Astrocyte (in vitro differentiated cells and primary cell): Measurements from ENCODE around the gene CEACAM19.

Experiments
- CTCF ChIP-seq: IDR thresholded peaks from 2 replicates; pipeline ENCODE4 v1.5.1; 2011; ENCODE audit warnings: low read depth, mild to moderate bottlenecking, inconsistent platforms, low read length, moderate library complexity; ENCODE audit not compliant: insufficient read depth
- EZH2 ChIP-seq: IDR thresholded peaks from 2 replicates; pipeline ENCODE4 v1.6.1; 2012; ENCODE audit warnings: mild to moderate bottlenecking, low read length, inconsistent platforms; ENCODE audit not compliant: insufficient read depth

GRCh38 chr19:44635581-44636438 is 35.5 kb upstream of the CEACAM19 start:
- TF ChIP-seq CTCF (no peak), EZH2 (no peak)
